PFSK-1 (cell line): ENCODE results near the gene GIPC2.

ENCODE experiments used
- FOXP2 ChIP-seq: optimal IDR thresholded peaks from 2 replicates; pipeline ENCODE3; 2011; ENCODE audit warnings: borderline replicate concordance, control low read depth, inconsistent platforms; ENCODE audit not compliant: insufficient read depth; ENCODE audit errors: extremely low read length, extremely low read depth
- POLR2AphosphoS5 ChIP-seq: IDR thresholded peaks from 2 replicates; pipeline ENCODE4 v1.6.1; 2012; ENCODE audit warnings: low read depth, mild to moderate bottlenecking, control low read depth, low read length, moderate library complexity
- REST ChIP-seq, 2 experiments: IDR thresholded peaks; 2 replicates each; pipeline versions ENCODE4 v1.6.1 to v1.8.0; 2011 to 2012; ENCODE audit warnings: low read depth in 2 of 2, low read length in 2 of 2, control low read depth in 1 of 2, inconsistent platforms in 1 of 2, mild to moderate bottlenecking in 1 of 2, moderate library complexity in 1 of 2; ENCODE audit not compliant: insufficient read depth in 1 of 2
- TAF1 ChIP-seq: IDR thresholded peaks from 2 replicates; pipeline ENCODE4 v1.6.1; 2012; ENCODE audit warnings: low read length, control low read depth, borderline replicate concordance; ENCODE audit not compliant: insufficient read depth

- TF ChIP-seq REST (IDR thresholded peaks at IDR 0.05; ENCODE audit: insufficient read depth in 1 of 2, low read depth in 2 of 2, low read length in 2 of 2), result no peak
- no peak for TF ChIP-seq TAF1
- TF ChIP-seq POLR2AphosphoS5, result no peak
- TF ChIP-seq FOXP2, result no peak
Measured at GRCh38 chr1:78092643-78093042, 46.9 kb downstream of the GIPC2 start.
